GM23338 (cell line): ENCODE data around the gene NTN1. TPM values are rescaled to one million over a fixed set of nuclear protein-coding genes. Genes with fewer than 3 reads are reported as not detected.

Source experiments
- ATAC-seq: fragments of 200-7000 bp; cut with Tn5 transposase; 3 replicates; pipeline ENCODE4 v1.9.1; 2020
- DNase-seq: peaks from one replicate; pipeline ENCODE4 v3.0.0-alpha.2; 2015; ENCODE audit warnings: low spot score
- H2AFZ ChIP-seq: fragments of 200-600 bp; sonication (generic); 2 replicates; pipeline ENCODE4 v1.8.0; 2016; ENCODE audit warnings: antibody characterized with exemption, mild to moderate bottlenecking, moderate library complexity
- H3F3A ChIP-seq: fragments of 200-600 bp; sonication (generic); replicated peaks from 2 replicates; pipeline ENCODE4 v1.8.0; 2017; ENCODE audit warnings: antibody characterized with exemption, mixed run types, low read depth
- H3K27ac ChIP-seq: fragments of 200-600 bp; sonication (generic); 2 replicates; pipeline ENCODE4 v1.6.1; 2016; ENCODE audit warnings: low read depth
- H3K27me3 ChIP-seq: fragments of 200-600 bp; sonication (generic); 2 replicates; pipeline ENCODE4 v1.8.0; 2016; ENCODE audit warnings: mild to moderate bottlenecking, mixed run types, moderate library complexity; ENCODE audit not compliant: insufficient read depth
- H3K36me3 ChIP-seq: fragments of 200-600 bp; sonication (generic); 2 replicates; pipeline ENCODE4 v1.8.0; 2016; ENCODE audit warnings: mild to moderate bottlenecking; ENCODE audit not compliant: insufficient read depth
- H3K4me1 ChIP-seq: fragments of 200-600 bp; sonication (generic); 2 replicates; pipeline ENCODE4 v1.8.0; 2016; ENCODE audit warnings: mild to moderate bottlenecking, moderate library complexity; ENCODE audit not compliant: insufficient read depth
- H3K4me2 ChIP-seq: fragments of 200-600 bp; sonication (generic); 2 replicates; pipeline ENCODE4 v1.7.1; 2017; ENCODE audit warnings: mixed run types
- H3K4me3 ChIP-seq: fragments of 200-600 bp; sonication (generic); 2 replicates; pipeline ENCODE4 v1.6.1; 2016; ENCODE audit warnings: mixed run types
- H3K79me2 ChIP-seq: fragments of 200-600 bp; sonication (generic); replicated peaks from 2 replicates; pipeline ENCODE4 v1.8.0; 2017; ENCODE audit warnings: mild to moderate bottlenecking; ENCODE audit not compliant: insufficient read depth
- H3K9me2 ChIP-seq: fragments of 200-600 bp; sonication (generic); 2 replicates; pipeline ENCODE4 v1.8.0; 2017; ENCODE audit not compliant: insufficient read depth
- H4K20me1 ChIP-seq: fragments of 200-600 bp; sonication (generic); replicated peaks from 2 replicates; pipeline ENCODE4 v1.8.0; 2017; ENCODE audit warnings: mild to moderate bottlenecking; ENCODE audit not compliant: insufficient read depth
- H3K27ac Mint-ChIP-seq: 2 replicates; pipeline ENCODE4 v1.8.0; 2020; ENCODE audit warnings: inconsistent platforms, mild to moderate bottlenecking, moderate library complexity, mixed read lengths
- H3K27me3 Mint-ChIP-seq: 3 replicates; pipeline ENCODE4 v1.8.0; 2022; ENCODE audit warnings: low read depth, mild to moderate bottlenecking, moderate library complexity, mixed read lengths, inconsistent platforms; ENCODE audit not compliant: insufficient read depth, poor library complexity
- H3K36me3 Mint-ChIP-seq: 3 replicates; pipeline ENCODE4 v1.8.0; 2021; ENCODE audit warnings: low read depth, mild to moderate bottlenecking, inconsistent platforms, moderate library complexity, mixed read lengths
- H3K4me1 Mint-ChIP-seq: 3 replicates; pipeline ENCODE4 v1.8.0; 2020; ENCODE audit warnings: mild to moderate bottlenecking, inconsistent platforms, mixed read lengths
- H3K4me3 Mint-ChIP-seq: 3 replicates; pipeline ENCODE4 v1.8.0; 2021; ENCODE audit warnings: moderate library complexity, mild to moderate bottlenecking, inconsistent platforms, mixed read lengths
- H3K9me3 Mint-ChIP-seq: 3 replicates; pipeline ENCODE4 v1.8.0; 2020; ENCODE audit warnings: moderate library complexity, mild to moderate bottlenecking, inconsistent platforms, mixed read lengths
- CTCF ChIP-seq, 2 experiments: fragments of 200-600 bp in 1 of 2; sonication (generic) in 1 of 2; conservative IDR thresholded peaks; 2 replicates each; pipeline versions ENCODE4 v1.5.1 to v1.6.1; 2016 to 2017; ENCODE audit warnings: antibody characterized with exemption in 2 of 2, low read depth in 2 of 2, mild to moderate bottlenecking in 2 of 2, moderate library complexity in 1 of 2
- ETS1 ChIP-seq: IDR thresholded peaks from 2 replicates; pipeline ENCODE4 v1.6.1; 2016; ENCODE audit warnings: antibody characterized with exemption
- EZH2 ChIP-seq: fragments of 200-600 bp; sonication (generic); IDR thresholded peaks from one replicate; pipeline ENCODE4 v1.8.0; 2017; ENCODE audit warnings: antibody characterized with exemption, mild to moderate bottlenecking, low read depth; ENCODE audit not compliant: unreplicated experiment
- EZH2phosphoT487 ChIP-seq: fragments of 200-600 bp; sonication (generic); IDR thresholded peaks from one replicate; pipeline ENCODE4 v1.8.1; 2018; ENCODE audit warnings: antibody characterized with exemption; ENCODE audit not compliant: unreplicated experiment
- JUNB ChIP-seq: IDR thresholded peaks from one replicate; pipeline ENCODE4 v1.6.1; 2016; ENCODE audit warnings: antibody characterized with exemption; ENCODE audit not compliant: unreplicated experiment
- NANOG ChIP-seq: IDR thresholded peaks from 2 replicates; pipeline ENCODE4 v1.6.1; 2016; ENCODE audit warnings: antibody characterized with exemption, borderline replicate concordance
- POLR2AphosphoS5 ChIP-seq: IDR thresholded peaks from 2 replicates; pipeline ENCODE4 v1.6.1; 2016; ENCODE audit warnings: antibody characterized with exemption, low read depth
- REST ChIP-seq: IDR thresholded peaks from one replicate; pipeline ENCODE4 v1.6.1; 2018; ENCODE audit warnings: antibody characterized with exemption; ENCODE audit not compliant: unreplicated experiment
- STAT1 ChIP-seq: IDR thresholded peaks from one replicate; pipeline ENCODE4 v1.6.1; 2016; ENCODE audit warnings: antibody characterized with exemption; ENCODE audit not compliant: unreplicated experiment
- ZNF114 ChIP-seq: fragments of 250-450 bp; sonication (Bioruptor Pico); IDR thresholded peaks from 2 replicates; pipeline ENCODE4 v1.5.0; 2020; ENCODE audit warnings: mild to moderate bottlenecking, moderate library complexity
- ZNF331 ChIP-seq: fragments of 250-450 bp; sonication (Bioruptor Pico); IDR thresholded peaks from 2 replicates; pipeline ENCODE4 v1.5.0; 2020; ENCODE audit warnings: low read depth, mild to moderate bottlenecking, moderate library complexity
- ZNF462 ChIP-seq: fragments of 250-450 bp; sonication (Bioruptor Pico); IDR thresholded peaks from 2 replicates; pipeline ENCODE4 v1.5.0; 2020; ENCODE audit warnings: mild to moderate bottlenecking, moderate library complexity
- polyA plus RNA-seq: library from polyadenylated mRNA; unstranded; fragments of >200 nt; fragmentation: Nextera tagmentation; extraction: Ambion mirVana; gene quantifications from 2 replicates; pipeline ENCODE4 v1.2.1, GENCODE V29; 2016
- total RNA-seq: library from RNA; depleted of rRNA; stranded (reverse); fragments of >200 nt; shearing (Covaris generic); gene quantifications from 2 replicates; pipeline ENCODE4 v1.2.3, GENCODE V29; 2014

Gene NTN1
- total and polyA plus RNA-seq, 2 experiments from 2014 or later, result 0.57 to 2.6 TPM

GRCh38 chr17:9177212-9177611 lies 155.9 kb downstream of the NTN1 start:
- Mint-ChIP-seq H3K4me3 (no peak overlapping the region), H3K27ac (no peak overlapping the region), H3K9me3 (peaks cover 5% of the 10 kb centered on the region; the same call in 2 of the 3 replicates), H3K27me3 (peaks cover 6% of the 10 kb centered on the region), H3K36me3 (no peaks in the 10 kb centered on the region), H3K4me1 (peaks cover 8% of the 10 kb centered on the region)
- Histone ChIP-seq H3K9me2 (no peaks in the 10 kb centered on the region), H2AFZ (no peak overlapping the region), H3K79me2 (no peaks in the 10 kb centered on the region), H3K4me1 (no peaks in the 10 kb centered on the region), H3K4me2 (no peak overlapping the region), H3K27me3 (no peaks in the 10 kb centered on the region), H4K20me1 (no peaks in the 10 kb centered on the region), H3K27ac (no peak overlapping the region), H3K36me3 (no peaks in the 10 kb centered on the region), H3F3A (no peaks in the 10 kb centered on the region), H3K4me3 (no peak overlapping the region)
- no peak for DNase-seq
- no peak for TF ChIP-seq POLR2AphosphoS5
- no peak for TF ChIP-seq NANOG
- no peak for TF ChIP-seq ETS1
- no peak for TF ChIP-seq ZNF114 (CRISPR knock-in tag)
- TF ChIP-seq ZNF462 (CRISPR knock-in tag), result no peak
- no peak for TF ChIP-seq ZNF331 (CRISPR knock-in tag)
- no peak for TF ChIP-seq EZH2
- TF ChIP-seq EZH2phosphoT487, result no peak
- TF ChIP-seq REST, result no peak
- TF ChIP-seq STAT1, result no peak
- TF ChIP-seq JUNB, result no peak
- no peak for TF ChIP-seq CTCF (conservative IDR thresholded peaks at IDR 0.05; ENCODE audit: low read depth in 2 of 2)
- no peak for ATAC-seq
